Mucosa of gallbladder (tissue), 1 donor: Measurements from ENCODE around the gene CNP. TPM values are rescaled to one million over a fixed set of nuclear protein-coding genes. Genes with fewer than 3 reads are reported as not detected.
"Not testable (repeated sequence)": the region's sequence is repeated elsewhere in the genome, so short reads cannot be mapped to it uniquely, and the experiment has no call there.

Source experiments
- DNase-seq: peaks from one replicate; pipeline ENCODE4 v3.0.0-alpha.2; 2020; ENCODE audit warnings: low spot score
- total RNA-seq: library from RNA; stranded (reverse); gene quantifications from one replicate; pipeline ENCODE4 v1.2.1, GENCODE V29; 2021
- donor health status: DM: no; HTN: no; CAD: no.

Gene CNP
- total RNA-seq, 1 donor from 2014 or later, result 65.9 TPM

DNA sequence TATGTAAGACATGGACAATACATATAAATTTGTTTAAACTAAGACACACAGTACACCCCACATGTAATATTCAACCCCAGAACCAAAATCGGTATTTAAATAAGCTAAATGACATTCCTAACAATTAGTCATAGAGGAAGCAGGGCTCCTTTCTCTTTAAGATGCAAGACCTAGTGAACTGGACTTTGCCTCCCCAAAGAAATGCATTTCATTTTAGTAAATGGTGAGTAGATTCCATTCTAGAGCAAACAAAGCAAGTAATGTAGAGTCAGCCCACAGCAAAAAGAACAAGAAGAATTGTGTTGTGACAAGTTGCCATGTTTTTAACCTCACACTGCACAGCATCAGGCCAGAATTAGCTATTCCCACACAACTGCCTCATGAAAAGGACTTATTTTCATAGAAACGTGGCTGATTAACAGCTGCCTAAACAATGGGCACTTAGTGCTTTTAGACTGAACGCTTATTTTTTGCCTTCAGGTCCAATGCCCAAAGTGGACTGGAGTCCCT, 36.3 kb downstream of the CNP start:
- no peak for DNase-seq

DNA sequence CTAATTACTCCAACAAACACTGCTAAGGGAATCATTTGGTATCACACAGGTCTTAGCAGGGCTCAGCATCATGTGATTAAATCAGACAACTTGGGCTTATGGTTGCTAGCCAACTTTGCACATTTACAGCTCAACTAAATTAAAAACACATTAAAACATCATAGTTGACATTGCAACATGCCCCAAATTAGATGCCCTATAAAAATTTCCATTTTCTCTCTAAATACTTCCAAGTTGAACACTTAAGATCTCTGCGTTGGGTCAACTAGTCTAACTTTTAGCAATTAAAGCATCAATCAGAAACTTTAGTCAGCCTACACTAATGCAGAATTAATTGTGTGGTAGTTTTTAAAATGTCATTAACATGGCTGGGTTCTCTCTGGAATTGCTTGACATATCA, 38.6 kb downstream of the CNP start:
- DNase-seq, result no peak

DNA sequence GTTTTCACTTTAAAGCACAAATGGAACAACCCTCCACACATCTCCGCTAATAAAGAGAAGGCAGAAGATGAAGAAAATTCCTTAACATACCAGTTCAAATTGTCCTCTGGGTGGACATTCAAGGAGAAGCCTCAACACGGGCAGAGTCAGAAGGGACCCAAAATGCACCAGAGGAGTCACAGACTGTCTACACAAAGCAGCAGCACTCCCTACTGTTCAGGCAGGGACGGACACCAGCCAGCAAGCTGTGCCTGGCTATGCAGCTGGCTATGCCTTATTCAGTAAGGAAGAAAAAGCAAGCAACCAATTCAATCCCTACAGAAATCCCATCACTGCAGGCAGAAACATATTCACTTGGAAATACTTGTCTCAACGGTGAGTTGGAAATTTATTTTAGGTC, 42.6 kb downstream of the CNP start:
- no peak for DNase-seq

DNA sequence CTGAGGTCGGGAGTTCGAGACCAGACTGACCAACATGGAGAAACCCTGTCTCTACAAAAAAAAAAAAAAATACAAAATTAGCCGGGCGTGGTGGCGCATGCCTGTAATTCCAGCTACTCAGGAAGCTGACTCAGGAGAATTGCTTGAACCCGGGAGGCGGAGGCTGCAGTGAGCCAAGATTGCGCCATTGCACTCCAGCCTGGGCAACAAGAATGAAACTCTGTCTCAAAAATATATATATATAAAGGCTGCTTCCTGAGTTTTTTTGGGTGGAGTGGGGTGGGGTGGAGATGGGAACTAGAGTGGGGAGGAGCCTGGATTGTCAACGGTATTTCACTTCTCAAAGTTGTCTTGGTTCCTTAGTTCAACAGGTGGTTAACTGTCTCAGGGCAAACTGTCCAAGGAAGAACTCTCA, 43.7 kb downstream of the CNP start:
- not testable (repeated sequence) for DNase-seq

DNA sequence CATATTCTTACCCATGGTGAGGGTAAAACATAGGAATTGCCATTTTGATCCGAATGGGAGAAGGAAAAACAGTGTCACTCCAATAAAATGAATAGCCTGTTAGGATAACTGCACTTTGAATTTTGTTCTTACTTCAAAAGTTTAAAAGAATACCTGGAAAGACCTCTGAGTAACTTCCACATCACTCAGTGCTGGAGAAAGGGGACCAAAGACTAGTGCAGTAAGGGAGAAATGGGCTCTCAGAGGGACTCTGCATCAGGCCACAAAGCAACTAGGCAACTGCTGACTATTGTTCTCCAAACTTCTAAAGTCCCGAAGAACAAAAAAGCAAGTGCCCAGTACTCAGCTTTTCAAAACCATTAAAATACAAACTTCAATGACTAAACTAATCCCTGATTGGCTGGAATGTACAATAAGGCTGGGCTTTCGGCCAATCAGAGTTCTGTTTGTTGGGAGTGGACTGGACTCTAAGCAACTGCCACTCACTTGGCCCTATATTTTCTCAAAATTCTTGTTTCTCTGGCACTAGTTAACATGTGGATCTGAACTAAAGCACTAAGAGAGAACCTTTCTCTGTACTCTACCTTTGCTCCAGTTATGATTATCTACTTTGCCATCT, 44.4 kb downstream of the CNP start:
- no peak for DNase-seq

DNA sequence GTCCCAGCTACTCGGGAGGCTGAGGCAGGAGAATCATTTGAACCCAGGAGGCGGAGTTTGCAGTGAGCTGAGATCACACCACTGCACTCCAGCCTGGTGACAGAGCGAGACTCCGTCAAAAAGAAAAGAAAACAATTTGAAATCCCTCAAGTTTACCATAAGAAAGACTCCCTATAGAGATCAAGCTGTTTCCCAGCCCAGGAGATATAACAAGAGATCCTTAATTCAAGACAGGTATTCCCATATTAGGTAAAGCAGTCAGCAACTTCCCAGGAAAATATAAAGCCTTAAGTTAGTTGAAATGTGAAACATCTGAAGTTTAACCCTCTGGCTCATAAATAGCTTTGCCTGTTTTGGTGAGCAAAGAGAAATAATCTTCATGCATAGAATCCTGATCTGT, 45.8 kb downstream of the CNP start:
- not testable (repeated sequence) for DNase-seq

DNA sequence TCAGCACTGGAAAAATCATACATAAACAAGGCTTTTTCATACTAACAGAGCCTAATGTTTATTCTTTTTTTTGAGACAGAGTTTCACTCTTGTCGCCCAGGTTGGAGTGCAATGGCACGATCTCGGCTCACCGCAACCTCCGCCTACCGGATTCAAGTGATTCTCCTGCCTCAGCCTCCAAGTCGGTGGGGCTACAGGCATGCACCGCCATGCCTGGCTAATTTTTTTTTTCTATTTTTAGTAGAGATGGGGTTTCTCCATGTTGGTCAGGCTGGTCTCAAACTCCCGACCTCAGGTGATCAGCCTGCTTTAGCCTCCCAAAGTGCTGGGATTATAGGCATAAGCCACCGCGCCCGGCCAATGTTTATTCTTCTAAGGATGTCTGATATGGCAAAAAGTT, 47.1 kb downstream of the CNP start:
- DNase-seq, result not testable (repeated sequence)

DNA sequence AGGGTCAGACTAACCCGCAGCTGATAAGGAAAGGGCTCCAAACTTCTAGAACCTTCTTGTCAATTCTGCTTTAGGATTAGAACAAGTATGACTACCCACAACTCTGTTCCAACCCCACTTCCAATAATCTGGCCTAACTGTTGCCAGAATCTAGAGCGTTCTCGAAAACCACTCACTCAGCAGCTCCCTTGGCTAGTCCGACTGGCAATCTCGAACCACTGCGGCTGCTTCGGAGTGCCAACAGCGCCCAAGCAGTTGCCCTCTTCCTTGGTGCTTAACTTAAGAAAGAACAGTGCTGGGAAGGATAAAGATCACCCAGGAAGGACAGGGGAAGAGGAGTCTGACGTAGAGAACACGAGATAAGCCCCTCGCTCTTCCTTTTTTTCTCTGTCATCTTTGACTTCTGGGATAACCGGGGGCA, 49.8 kb downstream of the CNP start:
- no peak for DNase-seq

DNA sequence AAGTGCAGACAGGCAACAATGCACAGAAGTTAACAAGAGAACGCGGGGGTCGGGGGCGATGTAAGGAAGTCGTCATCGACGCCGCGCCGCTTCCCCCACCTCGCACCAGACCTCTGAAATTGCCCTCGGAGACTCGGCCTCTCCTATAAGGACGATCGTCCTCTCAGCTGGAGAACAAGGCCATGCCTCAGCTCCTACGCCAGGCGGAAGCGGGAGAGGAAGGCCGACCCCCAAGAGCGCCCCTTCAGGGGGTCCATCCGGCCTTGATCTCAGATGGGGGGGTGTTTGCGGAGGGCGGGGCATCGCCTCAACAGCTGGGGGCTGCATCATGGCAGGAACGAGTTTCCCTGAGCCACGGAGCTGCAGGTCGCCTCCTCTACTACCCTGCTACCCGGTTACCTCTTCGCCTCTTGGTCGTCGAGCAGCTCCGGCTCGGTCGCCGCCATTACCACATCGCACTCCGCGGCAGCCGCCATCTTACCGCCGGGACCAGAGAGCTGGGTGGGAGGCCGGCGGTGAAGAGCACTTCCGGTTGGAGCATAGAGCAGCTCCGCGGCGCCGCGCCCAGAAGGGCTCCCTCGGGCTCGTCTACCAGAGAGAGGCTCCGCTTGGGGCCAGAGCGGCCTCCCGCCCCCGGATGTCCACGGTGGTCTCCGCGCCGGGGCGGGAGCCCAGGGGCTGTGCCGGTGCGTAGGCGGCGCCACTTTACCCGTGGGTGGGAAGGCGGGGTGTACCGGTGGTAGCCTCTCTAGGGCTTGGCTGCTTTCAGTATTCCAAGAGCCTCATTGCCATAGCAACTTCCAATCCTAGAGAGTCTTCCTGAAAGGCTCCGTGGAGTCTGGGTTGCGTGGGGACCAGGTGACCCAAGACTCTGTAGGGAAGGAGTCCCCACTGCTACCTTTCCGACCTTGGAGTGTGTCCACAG, 50.6 kb downstream of the CNP start, which contains the start of gene DNAJC7:
TSS of gene DNAJC7 (minus strand) at position 499 of the 925 bp plus-strand sequence. CDS start at position 476, 23 bp downstream.
- peak; percentile 93 for DNase-seq

DNA sequence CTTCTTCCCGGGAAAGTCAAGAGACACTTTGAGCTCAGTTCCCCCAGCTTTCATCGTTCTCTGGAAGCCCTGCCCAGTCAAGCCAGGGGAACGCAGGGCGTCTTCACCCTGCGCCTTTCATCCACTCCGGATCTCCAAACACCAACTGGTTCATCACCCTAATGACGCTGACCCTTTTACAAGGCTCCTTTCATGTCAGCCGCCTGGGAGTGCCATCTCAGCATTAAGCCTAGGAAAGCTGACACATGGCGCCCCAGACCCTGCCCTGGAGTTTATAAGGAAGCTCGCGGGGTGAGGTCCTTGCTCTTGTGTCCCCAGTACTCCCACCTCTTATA, 51.2 kb downstream of the CNP start:
- no peak for DNase-seq

DNA sequence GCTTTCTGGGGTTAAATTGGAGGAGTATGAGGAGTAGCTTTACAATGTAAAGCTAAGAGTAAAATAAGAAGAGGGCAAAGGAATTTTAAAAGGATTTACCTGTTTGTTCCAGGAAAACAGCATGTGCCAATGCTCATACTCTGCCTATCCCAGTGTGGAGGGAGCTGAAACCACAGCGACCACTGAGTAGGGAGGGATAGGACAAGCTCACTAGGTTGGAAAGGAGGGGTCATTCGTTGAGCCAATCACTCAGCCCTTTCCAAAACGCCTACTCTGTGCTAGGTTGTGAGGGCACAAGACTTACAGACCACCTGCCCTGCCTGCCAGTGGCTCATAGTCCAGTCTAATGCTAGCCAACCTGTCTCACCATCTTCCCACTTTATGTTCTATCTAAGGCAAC, 51.7 kb downstream of the CNP start:
- no peak for DNase-seq

DNA sequence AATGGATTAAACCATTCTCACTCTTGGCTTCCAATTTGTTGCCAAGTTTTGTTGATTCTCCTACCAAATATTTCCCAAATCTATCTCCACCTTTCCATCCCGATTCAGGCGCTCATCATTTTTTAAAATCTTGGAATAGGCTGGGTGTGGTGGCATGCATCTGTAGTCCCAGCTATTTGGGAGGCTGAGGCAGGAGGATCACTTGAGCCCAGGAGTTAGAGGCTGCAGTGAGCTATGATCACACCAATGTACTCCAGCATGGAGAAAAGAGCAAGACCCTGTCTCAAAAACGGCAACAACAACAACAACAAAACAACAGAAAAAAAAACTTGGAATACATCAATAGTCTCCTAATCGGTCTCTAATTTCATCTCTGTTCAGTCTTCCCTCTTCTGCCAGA, 52.4 kb downstream of the CNP start:
- DNase-seq, result no peak

DNA sequence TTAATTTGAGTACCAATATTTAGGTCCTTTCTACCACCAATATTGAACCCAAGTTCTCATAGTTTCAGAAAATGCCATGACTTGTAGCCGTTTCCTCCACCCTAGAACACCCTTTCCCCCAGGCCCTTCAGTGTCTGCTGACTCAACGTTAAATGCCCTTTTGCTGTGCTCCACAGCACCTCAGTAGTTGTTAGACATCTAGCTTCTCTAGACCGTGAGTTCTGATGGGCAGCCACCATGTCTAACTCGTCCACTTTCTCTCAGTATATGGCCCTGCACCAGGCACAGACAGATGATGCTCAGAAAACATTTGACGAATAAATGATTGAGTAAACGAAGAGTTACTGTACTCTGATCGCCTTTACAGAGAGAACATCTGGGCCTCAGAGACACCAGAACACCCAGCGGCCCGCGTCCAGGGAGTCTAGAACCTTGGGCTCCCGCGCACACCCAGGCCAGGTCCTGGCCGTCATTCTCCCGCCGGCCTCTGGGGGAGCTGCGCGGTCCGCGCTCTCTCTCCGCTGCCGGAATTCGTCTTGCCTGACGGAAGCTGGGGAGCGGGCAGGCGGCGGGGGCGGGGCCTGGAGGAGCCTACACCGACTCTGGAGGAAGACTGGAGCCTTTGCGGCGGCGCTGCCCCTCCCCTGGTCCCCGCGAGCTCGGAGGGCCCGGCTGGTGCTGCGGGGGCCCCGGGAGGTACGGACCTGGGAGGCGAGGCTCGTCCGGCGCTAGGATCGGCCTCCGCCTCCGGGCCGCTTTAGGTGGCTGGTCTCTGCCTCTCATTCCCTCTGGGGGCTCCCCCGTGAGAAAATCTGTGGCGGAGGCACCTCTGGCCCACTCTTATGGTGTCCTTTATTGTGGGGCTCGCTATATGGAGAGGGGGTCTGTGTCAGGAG, 53.2 kb downstream of the CNP start, which contains the start of gene NKIRAS2:
TSS of gene NKIRAS2 (plus strand) at position 582 of the 896 bp plus-strand sequence. CDS start 1,488 bp downstream, outside the sequence.
- DNase-seq, result peak; percentile 95

DNA sequence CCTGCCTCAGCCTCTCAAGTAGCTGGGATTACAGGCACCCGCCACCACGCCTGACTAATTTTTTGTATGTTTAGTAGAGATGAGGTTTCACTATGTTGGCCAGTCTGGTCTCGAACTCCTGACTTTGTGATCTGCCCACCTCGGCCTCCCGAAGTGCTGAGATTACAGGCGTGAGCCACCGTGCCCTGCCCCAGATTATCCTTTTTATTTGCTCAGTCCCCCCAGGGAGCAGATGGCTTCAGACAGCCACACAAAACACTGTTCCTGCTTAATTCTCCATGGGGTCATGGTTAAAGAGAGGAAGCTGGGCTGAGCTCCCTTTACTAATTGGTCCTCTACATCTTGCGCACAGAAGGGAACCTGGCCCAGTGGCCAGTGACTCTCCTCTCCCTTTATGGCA, 54.2 kb downstream of the CNP start:
- DNase-seq, result not testable (repeated sequence)

DNA sequence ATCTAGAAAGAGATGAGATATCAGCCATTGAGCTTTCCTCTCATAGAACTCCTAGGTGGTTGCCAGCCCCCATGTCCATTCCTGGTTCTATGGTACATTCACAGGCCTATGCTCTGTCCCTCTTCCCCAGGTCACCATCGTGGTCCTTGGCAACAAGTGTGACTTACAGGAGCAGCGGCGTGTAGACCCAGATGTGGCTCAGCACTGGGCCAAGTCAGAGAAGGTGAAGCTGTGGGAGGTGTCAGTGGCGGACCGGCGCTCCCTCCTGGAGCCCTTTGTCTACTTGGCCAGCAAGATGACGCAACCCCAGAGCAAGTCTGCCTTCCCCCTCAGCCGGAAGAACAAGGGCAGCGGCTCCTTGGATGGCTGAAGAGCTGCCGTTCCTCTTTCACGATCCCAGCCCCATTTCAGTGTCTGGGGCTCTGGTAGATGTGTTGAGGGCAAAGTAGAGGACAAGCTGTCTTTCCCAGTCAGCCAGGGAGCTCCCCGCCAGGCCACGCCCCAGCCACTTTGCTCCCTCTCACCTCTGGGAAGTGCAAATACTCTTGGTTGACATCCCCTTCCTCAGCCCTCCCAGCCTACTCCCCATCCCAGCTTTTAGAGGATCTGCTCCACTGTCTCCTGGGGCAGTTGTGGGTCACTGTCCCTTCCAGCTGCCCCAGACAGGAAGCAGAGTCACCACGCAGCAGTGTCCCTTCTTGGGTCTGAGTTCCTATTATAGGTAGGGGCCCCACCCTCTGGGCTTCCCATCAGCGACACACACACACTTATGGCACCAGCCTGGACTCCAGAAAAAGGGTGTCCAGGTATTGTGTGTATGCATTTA, 57.1 kb downstream of the CNP start:
- DNase-seq, result peak; percentile 28

DNA sequence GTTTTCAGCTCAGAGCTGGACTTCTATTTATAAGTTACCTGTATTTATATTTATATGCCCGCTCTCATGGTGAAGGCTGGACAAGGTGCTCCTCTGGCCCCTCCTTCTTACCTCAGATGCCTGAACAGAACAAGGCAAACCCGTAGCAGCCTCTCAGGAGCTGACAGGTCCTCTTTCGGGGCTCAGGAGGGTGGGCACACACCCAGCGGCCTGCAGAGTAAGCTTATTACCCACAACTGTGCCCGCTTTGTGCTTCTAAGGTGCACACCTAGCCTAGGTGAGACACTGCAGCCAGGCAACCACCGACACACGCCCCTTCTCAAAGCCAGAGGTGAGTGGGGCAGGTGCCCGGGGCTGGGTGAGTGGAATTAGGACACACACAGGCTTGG, 58.6 kb downstream of the CNP start:
- DNase-seq, result no peak

DNA sequence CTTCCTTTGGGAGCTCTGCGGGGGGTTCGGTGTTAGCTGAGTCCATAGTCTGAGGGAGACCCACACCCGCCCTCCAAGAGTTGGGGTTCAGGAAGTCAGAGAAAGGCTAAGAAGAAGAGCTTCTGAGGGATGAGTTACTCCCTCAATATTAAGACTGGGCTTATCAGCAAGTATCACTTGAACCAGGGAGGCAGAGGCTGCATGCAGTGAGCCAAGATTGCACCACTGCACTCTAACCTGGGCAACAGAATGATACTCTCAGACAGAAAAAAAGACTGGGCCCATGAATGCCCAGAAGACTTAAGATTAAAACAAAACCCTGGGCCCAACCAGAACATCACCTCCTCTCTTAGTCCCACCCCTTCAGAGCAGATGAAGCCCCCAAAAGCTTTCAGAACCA, 59.3 kb downstream of the CNP start:
- no peak for DNase-seq

DNA sequence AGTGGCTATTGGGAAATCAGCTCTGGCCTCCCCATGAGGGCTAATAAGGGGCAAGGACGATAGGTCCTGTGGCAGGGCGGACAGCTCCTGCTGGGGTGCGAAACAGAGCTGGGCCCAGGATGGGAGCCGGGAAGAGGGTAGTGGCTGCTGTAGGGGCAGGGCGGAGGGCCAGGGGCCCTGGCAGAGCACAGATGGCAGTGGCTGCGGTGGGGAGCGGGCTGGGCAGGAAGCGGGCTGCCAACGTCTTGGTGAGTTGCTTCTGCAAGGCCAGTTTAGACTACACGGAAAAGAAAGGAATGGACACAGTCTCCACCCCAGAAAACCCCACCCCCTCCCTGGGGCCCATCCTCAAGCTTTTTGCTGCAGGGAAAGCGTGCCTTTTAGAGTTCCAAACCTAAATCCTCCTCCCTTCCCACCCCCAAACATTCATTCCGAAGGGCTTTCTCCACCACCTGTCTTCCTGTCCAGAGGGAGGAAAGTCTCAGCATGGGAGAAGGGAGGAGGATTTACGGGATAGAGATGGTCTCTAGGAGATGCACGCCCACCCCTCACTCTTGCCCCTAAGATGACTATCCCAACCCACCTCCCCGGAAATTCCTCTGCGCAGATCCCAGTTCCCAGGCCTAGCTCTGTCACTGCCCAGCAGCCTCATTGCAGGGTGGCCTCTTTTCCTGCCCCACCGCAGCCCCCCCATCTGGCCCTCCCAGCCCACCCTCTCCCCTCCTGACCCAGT, 60.4 kb downstream of the CNP start:
- no peak for DNase-seq
